GM23338 (cell line): ENCODE measurements around the gene RNF225. TPM values are rescaled to one million over a fixed set of nuclear protein-coding genes. Genes with fewer than 3 reads are reported as not detected.

Experiments
- ATAC-seq: fragments of 200-7000 bp; cut with Tn5 transposase; 3 replicates; pipeline ENCODE4 v1.9.1; 2020
- DNase-seq: peaks from one replicate; pipeline ENCODE4 v3.0.0-alpha.2; 2015; ENCODE audit warnings: low spot score
- H2AFZ ChIP-seq: fragments of 200-600 bp; sonication (generic); 2 replicates; pipeline ENCODE4 v1.8.0; 2016; ENCODE audit warnings: antibody characterized with exemption, mild to moderate bottlenecking, moderate library complexity
- H3F3A ChIP-seq: fragments of 200-600 bp; sonication (generic); replicated peaks from 2 replicates; pipeline ENCODE4 v1.8.0; 2017; ENCODE audit warnings: antibody characterized with exemption, mixed run types, low read depth
- H3K27ac ChIP-seq: fragments of 200-600 bp; sonication (generic); 2 replicates; pipeline ENCODE4 v1.6.1; 2016; ENCODE audit warnings: low read depth
- H3K27me3 ChIP-seq: fragments of 200-600 bp; sonication (generic); 2 replicates; pipeline ENCODE4 v1.8.0; 2016; ENCODE audit warnings: mild to moderate bottlenecking, mixed run types, moderate library complexity; ENCODE audit not compliant: insufficient read depth
- H3K36me3 ChIP-seq: fragments of 200-600 bp; sonication (generic); 2 replicates; pipeline ENCODE4 v1.8.0; 2016; ENCODE audit warnings: mild to moderate bottlenecking; ENCODE audit not compliant: insufficient read depth
- H3K4me1 ChIP-seq: fragments of 200-600 bp; sonication (generic); 2 replicates; pipeline ENCODE4 v1.8.0; 2016; ENCODE audit warnings: mild to moderate bottlenecking, moderate library complexity; ENCODE audit not compliant: insufficient read depth
- H3K4me2 ChIP-seq: fragments of 200-600 bp; sonication (generic); 2 replicates; pipeline ENCODE4 v1.7.1; 2017; ENCODE audit warnings: mixed run types
- H3K4me3 ChIP-seq: fragments of 200-600 bp; sonication (generic); 2 replicates; pipeline ENCODE4 v1.6.1; 2016; ENCODE audit warnings: mixed run types
- H3K79me2 ChIP-seq: fragments of 200-600 bp; sonication (generic); replicated peaks from 2 replicates; pipeline ENCODE4 v1.8.0; 2017; ENCODE audit warnings: mild to moderate bottlenecking; ENCODE audit not compliant: insufficient read depth
- H3K9me2 ChIP-seq: fragments of 200-600 bp; sonication (generic); 2 replicates; pipeline ENCODE4 v1.8.0; 2017; ENCODE audit not compliant: insufficient read depth
- H4K20me1 ChIP-seq: fragments of 200-600 bp; sonication (generic); replicated peaks from 2 replicates; pipeline ENCODE4 v1.8.0; 2017; ENCODE audit warnings: mild to moderate bottlenecking; ENCODE audit not compliant: insufficient read depth
- H3K27ac Mint-ChIP-seq: 2 replicates; pipeline ENCODE4 v1.8.0; 2020; ENCODE audit warnings: inconsistent platforms, mild to moderate bottlenecking, moderate library complexity, mixed read lengths
- H3K27me3 Mint-ChIP-seq: 3 replicates; pipeline ENCODE4 v1.8.0; 2022; ENCODE audit warnings: low read depth, mild to moderate bottlenecking, moderate library complexity, mixed read lengths, inconsistent platforms; ENCODE audit not compliant: insufficient read depth, poor library complexity
- H3K36me3 Mint-ChIP-seq: 3 replicates; pipeline ENCODE4 v1.8.0; 2021; ENCODE audit warnings: low read depth, mild to moderate bottlenecking, inconsistent platforms, moderate library complexity, mixed read lengths
- H3K4me1 Mint-ChIP-seq: 3 replicates; pipeline ENCODE4 v1.8.0; 2020; ENCODE audit warnings: mild to moderate bottlenecking, inconsistent platforms, mixed read lengths
- H3K4me3 Mint-ChIP-seq: 3 replicates; pipeline ENCODE4 v1.8.0; 2021; ENCODE audit warnings: moderate library complexity, mild to moderate bottlenecking, inconsistent platforms, mixed read lengths
- H3K9me3 Mint-ChIP-seq: 3 replicates; pipeline ENCODE4 v1.8.0; 2020; ENCODE audit warnings: moderate library complexity, mild to moderate bottlenecking, inconsistent platforms, mixed read lengths
- CREB1 ChIP-seq: fragments of 250-450 bp; sonication (Bioruptor Pico); IDR thresholded peaks from 2 replicates; pipeline ENCODE4 v1.5.0; 2020; ENCODE audit warnings: low read depth, mild to moderate bottlenecking, moderate library complexity
- EZH2 ChIP-seq: fragments of 200-600 bp; sonication (generic); IDR thresholded peaks from one replicate; pipeline ENCODE4 v1.8.0; 2017; ENCODE audit warnings: antibody characterized with exemption, mild to moderate bottlenecking, low read depth; ENCODE audit not compliant: unreplicated experiment
- EZH2phosphoT487 ChIP-seq: fragments of 200-600 bp; sonication (generic); IDR thresholded peaks from one replicate; pipeline ENCODE4 v1.8.1; 2018; ENCODE audit warnings: antibody characterized with exemption; ENCODE audit not compliant: unreplicated experiment
- JUNB ChIP-seq: IDR thresholded peaks from one replicate; pipeline ENCODE4 v1.6.1; 2016; ENCODE audit warnings: antibody characterized with exemption; ENCODE audit not compliant: unreplicated experiment
- NANOG ChIP-seq: IDR thresholded peaks from 2 replicates; pipeline ENCODE4 v1.6.1; 2016; ENCODE audit warnings: antibody characterized with exemption, borderline replicate concordance
- POLR2AphosphoS5 ChIP-seq: IDR thresholded peaks from 2 replicates; pipeline ENCODE4 v1.6.1; 2016; ENCODE audit warnings: antibody characterized with exemption, low read depth
- REST ChIP-seq: IDR thresholded peaks from one replicate; pipeline ENCODE4 v1.6.1; 2018; ENCODE audit warnings: antibody characterized with exemption; ENCODE audit not compliant: unreplicated experiment
- STAT1 ChIP-seq: IDR thresholded peaks from one replicate; pipeline ENCODE4 v1.6.1; 2016; ENCODE audit warnings: antibody characterized with exemption; ENCODE audit not compliant: unreplicated experiment
- ZNF114 ChIP-seq: fragments of 250-450 bp; sonication (Bioruptor Pico); IDR thresholded peaks from 2 replicates; pipeline ENCODE4 v1.5.0; 2020; ENCODE audit warnings: mild to moderate bottlenecking, moderate library complexity
- ZNF331 ChIP-seq: fragments of 250-450 bp; sonication (Bioruptor Pico); IDR thresholded peaks from 2 replicates; pipeline ENCODE4 v1.5.0; 2020; ENCODE audit warnings: low read depth, mild to moderate bottlenecking, moderate library complexity
- polyA plus RNA-seq: library from polyadenylated mRNA; unstranded; fragments of >200 nt; fragmentation: Nextera tagmentation; extraction: Ambion mirVana; gene quantifications from 2 replicates; pipeline ENCODE4 v1.2.1, GENCODE V29; 2016
- total RNA-seq: library from RNA; depleted of rRNA; stranded (reverse); fragments of >200 nt; shearing (Covaris generic); gene quantifications from 2 replicates; pipeline ENCODE4 v1.2.3, GENCODE V29; 2014
- TF ChIP-seq, protein P1 (sequence below), 2 experiments: fragments of 200-600 bp in 1 of 2; sonication (generic) in 1 of 2; conservative IDR thresholded peaks; 2 replicates each; pipeline versions ENCODE4 v1.5.1 to v1.6.1; 2016 to 2017; ENCODE audit warnings: antibody characterized with exemption in 2 of 2, low read depth in 2 of 2, mild to moderate bottlenecking in 2 of 2, moderate library complexity in 1 of 2
- TF ChIP-seq, protein P2 (sequence below): fragments of 250-450 bp; sonication (Bioruptor Pico); IDR thresholded peaks from 2 replicates; pipeline ENCODE4 v1.5.0; 2020; ENCODE audit warnings: mild to moderate bottlenecking, moderate library complexity
- TF ChIP-seq, protein P3 (sequence below): IDR thresholded peaks from 2 replicates; pipeline ENCODE4 v1.6.1; 2016; ENCODE audit warnings: antibody characterized with exemption

Gene RNF225
- total and polyA plus RNA-seq, 2 experiments from 2014 or later: 0.87 TPM; not detected in 1

GRCh38 chr19:58379246-58379645 is 16.2 kb upstream of the RNF225 start:
- Mint-ChIP-seq H3K36me3 (no peaks in the 10 kb centered on the region; the same call in 2 of the 3 replicates), H3K4me3 (peak overlapping the region; percentile 84), H3K4me1 (peaks cover 9% of the 10 kb centered on the region), H3K9me3 (no peaks in the 10 kb centered on the region), H3K27ac (no peak overlapping the region), H3K27me3 (peaks cover 24% of the 10 kb centered on the region)
- Histone ChIP-seq H3K4me1 (0 out of 2 replicates have a peak, but pooled peaks cover 7% of the 10 kb centered on the region), H3K36me3 (no peaks in the 10 kb centered on the region), H3K4me3 (no peak overlapping the region), H3K79me2 (no peaks in the 10 kb centered on the region), H3K27ac (no peak overlapping the region), H3K27me3 (no peaks in the 10 kb centered on the region), H2AFZ (no peak overlapping the region), H4K20me1 (no peaks in the 10 kb centered on the region), H3K4me2 (no peak overlapping the region), H3F3A (0 out of 2 replicates have a peak, but pooled peaks cover 4% of the 10 kb centered on the region), H3K9me2 (no peaks in the 10 kb centered on the region)
- DNase-seq (no peak), ATAC-seq (no peak)
- no peak for TF ChIP-seq NANOG
- no peak for TF ChIP-seq STAT1
- no peak for TF ChIP-seq EZH2phosphoT487
- no peak for TF ChIP-seq CREB1 (CRISPR knock-in tag)
- TF ChIP-seq, protein P1, sequence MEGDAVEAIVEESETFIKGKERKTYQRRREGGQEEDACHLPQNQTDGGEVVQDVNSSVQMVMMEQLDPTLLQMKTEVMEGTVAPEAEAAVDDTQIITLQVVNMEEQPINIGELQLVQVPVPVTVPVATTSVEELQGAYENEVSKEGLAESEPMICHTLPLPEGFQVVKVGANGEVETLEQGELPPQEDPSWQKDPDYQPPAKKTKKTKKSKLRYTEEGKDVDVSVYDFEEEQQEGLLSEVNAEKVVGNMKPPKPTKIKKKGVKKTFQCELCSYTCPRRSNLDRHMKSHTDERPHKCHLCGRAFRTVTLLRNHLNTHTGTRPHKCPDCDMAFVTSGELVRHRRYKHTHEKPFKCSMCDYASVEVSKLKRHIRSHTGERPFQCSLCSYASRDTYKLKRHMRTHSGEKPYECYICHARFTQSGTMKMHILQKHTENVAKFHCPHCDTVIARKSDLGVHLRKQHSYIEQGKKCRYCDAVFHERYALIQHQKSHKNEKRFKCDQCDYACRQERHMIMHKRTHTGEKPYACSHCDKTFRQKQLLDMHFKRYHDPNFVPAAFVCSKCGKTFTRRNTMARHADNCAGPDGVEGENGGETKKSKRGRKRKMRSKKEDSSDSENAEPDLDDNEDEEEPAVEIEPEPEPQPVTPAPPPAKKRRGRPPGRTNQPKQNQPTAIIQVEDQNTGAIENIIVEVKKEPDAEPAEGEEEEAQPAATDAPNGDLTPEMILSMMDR (conservative IDR thresholded peaks at IDR 0.05; ENCODE audit: low read depth in 2 of 2): no peak
- no peak for TF ChIP-seq ZNF114 (CRISPR knock-in tag)
- no peak for TF ChIP-seq REST
- no peak for TF ChIP-seq JUNB
- TF ChIP-seq ZNF331 (CRISPR knock-in tag): no peak
- TF ChIP-seq, protein P2, sequence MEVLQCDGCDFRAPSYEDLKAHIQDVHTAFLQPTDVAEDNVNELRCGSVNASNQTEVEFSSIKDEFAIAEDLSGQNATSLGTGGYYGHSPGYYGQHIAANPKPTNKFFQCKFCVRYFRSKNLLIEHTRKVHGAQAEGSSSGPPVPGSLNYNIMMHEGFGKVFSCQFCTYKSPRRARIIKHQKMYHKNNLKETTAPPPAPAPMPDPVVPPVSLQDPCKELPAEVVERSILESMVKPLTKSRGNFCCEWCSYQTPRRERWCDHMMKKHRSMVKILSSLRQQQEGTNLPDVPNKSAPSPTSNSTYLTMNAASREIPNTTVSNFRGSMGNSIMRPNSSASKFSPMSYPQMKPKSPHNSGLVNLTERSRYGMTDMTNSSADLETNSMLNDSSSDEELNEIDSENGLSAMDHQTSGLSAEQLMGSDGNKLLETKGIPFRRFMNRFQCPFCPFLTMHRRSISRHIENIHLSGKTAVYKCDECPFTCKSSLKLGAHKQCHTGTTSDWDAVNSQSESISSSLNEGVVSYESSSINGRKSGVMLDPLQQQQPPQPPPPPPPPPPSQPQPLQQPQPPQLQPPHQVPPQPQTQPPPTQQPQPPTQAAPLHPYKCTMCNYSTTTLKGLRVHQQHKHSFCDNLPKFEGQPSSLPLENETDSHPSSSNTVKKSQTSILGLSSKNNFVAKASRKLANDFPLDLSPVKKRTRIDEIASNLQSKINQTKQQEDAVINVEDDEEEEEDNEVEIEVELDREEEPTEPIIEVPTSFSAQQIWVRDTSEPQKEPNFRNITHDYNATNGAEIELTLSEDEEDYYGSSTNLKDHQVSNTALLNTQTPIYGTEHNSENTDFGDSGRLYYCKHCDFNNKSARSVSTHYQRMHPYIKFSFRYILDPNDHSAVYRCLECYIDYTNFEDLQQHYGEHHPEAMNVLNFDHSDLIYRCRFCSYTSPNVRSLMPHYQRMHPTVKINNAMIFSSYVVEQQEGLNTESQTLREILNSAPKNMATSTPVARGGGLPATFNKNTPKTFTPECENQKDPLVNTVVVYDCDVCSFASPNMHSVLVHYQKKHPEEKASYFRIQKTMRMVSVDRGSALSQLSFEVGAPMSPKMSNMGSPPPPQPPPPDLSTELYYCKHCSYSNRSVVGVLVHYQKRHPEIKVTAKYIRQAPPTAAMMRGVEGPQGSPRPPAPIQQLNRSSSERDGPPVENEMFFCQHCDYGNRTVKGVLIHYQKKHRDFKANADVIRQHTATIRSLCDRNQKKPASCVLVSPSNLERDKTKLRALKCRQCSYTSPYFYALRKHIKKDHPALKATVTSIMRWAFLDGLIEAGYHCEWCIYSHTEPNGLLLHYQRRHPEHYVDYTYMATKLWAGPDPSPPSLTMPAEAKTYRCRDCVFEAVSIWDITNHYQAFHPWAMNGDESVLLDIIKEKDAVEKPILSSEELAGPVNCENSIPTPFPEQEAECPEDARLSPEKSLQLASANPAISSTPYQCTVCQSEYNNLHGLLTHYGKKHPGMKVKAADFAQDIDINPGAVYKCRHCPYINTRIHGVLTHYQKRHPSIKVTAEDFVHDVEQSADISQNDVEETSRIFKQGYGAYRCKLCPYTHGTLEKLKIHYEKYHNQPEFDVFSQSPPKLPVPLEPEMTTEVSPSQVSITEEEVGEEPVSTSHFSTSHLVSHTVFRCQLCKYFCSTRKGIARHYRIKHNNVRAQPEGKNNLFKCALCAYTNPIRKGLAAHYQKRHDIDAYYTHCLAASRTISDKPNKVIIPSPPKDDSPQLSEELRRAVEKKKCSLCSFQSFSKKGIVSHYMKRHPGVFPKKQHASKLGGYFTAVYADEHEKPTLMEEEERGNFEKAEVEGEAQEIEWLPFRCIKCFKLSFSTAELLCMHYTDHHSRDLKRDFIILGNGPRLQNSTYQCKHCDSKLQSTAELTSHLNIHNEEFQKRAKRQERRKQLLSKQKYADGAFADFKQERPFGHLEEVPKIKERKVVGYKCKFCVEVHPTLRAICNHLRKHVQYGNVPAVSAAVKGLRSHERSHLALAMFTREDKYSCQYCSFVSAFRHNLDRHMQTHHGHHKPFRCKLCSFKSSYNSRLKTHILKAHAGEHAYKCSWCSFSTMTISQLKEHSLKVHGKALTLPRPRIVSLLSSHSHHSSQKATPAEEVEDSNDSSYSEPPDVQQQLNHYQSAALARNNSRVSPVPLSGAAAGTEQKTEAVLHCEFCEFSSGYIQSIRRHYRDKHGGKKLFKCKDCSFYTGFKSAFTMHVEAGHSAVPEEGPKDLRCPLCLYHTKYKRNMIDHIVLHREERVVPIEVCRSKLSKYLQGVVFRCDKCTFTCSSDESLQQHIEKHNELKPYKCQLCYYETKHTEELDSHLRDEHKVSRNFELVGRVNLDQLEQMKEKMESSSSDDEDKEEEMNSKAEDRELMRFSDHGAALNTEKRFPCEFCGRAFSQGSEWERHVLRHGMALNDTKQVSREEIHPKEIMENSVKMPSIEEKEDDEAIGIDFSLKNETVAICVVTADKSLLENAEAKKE (CRISPR knock-in tag): no peak
- TF ChIP-seq, protein P3, sequence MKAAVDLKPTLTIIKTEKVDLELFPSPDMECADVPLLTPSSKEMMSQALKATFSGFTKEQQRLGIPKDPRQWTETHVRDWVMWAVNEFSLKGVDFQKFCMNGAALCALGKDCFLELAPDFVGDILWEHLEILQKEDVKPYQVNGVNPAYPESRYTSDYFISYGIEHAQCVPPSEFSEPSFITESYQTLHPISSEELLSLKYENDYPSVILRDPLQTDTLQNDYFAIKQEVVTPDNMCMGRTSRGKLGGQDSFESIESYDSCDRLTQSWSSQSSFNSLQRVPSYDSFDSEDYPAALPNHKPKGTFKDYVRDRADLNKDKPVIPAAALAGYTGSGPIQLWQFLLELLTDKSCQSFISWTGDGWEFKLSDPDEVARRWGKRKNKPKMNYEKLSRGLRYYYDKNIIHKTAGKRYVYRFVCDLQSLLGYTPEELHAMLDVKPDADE: no peak
- TF ChIP-seq EZH2: no peak
- TF ChIP-seq POLR2AphosphoS5: no peak
